ENCODE results near the gene FAM174C.

Gene FAM174C

DNA sequence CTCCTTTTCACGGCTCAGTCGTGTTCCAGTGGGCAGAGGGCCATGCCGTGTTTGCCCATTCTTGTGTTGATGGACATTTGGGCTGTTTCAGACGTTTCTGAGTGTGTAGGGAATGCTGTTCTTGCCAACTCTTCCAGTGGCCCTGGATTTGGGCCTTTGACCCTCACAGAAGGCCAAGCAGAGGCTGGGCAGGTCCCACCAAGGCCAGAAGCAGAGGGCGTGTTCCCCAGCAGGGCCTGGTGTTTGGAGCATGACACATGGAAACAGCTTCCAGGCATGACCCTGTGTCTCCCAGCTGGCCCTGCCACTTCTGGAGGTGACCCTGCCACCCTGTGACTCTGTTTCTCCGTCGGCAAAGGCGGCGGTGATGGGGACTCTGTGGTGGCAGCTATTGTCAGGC is 46.2 kb downstream of the FAM174C start:
- no peak for DNase-seq (ENCODE audit: low read depth, low spot score)
- TF ChIP-seq, protein P1, sequence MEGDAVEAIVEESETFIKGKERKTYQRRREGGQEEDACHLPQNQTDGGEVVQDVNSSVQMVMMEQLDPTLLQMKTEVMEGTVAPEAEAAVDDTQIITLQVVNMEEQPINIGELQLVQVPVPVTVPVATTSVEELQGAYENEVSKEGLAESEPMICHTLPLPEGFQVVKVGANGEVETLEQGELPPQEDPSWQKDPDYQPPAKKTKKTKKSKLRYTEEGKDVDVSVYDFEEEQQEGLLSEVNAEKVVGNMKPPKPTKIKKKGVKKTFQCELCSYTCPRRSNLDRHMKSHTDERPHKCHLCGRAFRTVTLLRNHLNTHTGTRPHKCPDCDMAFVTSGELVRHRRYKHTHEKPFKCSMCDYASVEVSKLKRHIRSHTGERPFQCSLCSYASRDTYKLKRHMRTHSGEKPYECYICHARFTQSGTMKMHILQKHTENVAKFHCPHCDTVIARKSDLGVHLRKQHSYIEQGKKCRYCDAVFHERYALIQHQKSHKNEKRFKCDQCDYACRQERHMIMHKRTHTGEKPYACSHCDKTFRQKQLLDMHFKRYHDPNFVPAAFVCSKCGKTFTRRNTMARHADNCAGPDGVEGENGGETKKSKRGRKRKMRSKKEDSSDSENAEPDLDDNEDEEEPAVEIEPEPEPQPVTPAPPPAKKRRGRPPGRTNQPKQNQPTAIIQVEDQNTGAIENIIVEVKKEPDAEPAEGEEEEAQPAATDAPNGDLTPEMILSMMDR (IDR thresholded peaks at IDR 0.05; ENCODE audit: low read depth, low read length) = no peak
- in situ Hi-C loops (cut with HindIII; ENCODE audit: low sequenced_read_pairs) = no loop called here
- no peak overlapping the region for H3K4me3 ChIP-seq (ENCODE audit: low read depth, low read length)

DNA sequence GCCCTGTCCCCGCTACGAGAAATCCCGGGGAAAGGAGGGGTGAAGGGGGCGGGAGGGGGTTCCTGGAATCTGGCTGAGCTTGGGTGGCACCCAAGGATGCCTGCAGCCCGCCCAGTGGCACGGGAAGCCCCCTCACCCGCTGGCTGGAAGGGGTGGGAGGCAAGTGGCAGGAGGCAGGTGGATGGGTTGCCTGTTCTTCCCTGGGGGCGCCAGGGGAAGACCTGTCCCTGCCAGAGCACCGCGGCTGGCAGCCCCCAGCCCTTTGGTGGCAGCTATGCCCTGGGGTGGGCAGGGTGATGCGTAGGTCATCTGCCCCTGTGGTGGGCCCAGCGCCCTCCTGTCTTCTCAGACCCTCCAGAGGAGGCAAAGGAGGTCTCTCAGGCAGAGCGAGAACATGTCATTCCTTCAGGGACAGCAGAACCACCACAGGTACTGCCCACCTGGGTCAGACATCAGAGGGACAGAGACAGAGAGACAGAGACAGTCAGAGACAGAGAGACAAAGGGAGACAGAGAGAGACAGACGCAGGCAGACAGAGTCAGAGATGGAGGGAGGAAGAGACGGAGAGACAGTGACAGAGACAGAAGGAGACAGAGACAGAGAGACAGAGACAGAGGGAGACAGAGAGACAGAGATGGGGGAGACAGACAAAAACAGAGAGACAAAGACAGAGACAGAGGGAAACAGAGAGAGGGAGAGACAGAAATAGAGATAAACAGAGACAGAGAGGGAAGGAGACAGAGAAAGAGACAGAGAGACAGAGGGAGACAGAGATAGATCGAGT is 47.1 kb downstream of the FAM174C start:
- in situ Hi-C loops (cut with HindIII; ENCODE audit: low sequenced_read_pairs) = no loop called here
- TF ChIP-seq, protein P1 (IDR thresholded peaks at IDR 0.05; ENCODE audit: low read depth, low read length) = no peak
- DNase-seq (ENCODE audit: low read depth, low spot score) = no peak
- no peak overlapping the region for H3K4me3 ChIP-seq (ENCODE audit: low read depth, low read length)

DNA sequence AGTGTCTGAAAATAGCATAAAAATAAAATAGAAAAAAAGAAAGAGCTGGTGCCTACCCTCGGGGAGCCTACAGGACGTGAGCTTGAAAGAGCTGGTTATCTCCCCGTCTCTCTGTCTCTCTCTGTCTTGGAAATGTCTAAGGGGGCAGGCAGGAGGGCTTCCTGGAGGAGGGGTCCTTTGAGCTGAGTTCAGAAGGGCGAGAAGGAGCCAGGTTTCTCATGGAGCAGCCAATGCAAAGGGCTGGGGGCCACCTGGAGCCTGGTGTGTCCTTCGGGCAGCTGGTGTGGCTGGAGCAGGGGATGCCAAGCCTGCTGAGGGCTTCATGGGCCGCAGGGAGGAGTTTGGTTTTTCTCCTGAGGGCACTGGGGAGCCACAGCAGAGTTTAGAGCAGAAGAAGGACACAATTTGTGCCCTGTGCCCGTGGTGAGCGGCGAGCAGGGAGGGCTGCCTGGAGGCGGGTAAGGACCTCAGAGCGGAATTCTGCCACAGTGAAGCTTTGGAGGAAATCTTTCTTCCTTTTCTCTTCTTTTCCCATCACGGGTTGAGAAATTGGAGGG is 49.0 kb downstream of the FAM174C start:
- TF ChIP-seq, protein P1 (IDR thresholded peaks at IDR 0.05; ENCODE audit: low read depth, low read length) = no peak
- in situ Hi-C loops (cut with HindIII; ENCODE audit: low sequenced_read_pairs) = no loop called here
- DNase-seq (ENCODE audit: low read depth, low spot score) = no peak
- no peak overlapping the region for H3K4me3 ChIP-seq (ENCODE audit: low read depth, low read length)

DNA sequence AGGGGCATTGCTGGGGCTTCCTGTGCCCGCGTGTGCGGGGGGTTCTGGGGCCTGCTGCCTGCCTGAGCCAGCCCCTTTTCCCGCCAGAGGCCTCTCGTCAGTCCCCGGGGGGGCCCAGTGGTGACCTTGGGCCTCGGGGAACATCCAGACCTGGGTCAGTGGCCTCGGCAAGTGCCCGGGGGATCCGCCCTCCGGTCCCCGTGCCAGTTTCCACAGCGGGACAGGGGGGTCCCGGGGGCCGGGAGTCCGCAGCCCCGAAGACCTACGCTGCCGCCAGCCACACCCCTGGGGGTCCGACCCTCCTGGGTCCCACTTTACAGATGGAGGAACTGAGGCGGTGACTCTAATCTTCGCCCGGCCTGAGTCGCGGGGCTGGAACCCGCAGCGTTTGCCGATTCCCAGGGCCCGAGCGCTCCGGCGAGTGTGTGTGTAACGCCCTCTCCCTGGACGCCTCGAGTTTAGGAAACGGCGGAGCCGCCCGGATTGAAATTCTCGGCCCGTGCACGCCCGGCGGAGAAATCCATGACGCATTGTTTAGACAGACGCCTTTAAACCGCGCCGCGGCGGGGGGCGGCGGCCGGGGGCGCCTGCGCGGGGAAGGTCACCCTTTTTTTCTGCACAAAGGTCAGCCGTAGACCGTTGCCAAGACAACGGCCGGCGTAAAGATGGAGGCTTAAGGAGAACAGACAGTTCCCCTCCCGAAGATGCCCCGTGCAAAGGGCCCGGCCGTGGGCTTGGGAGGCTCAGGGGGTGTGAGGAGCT is 49.7 kb downstream of the FAM174C start:
- TF ChIP-seq, protein P1 (IDR thresholded peaks at IDR 0.05; ENCODE audit: low read depth, low read length) = no peak
- in situ Hi-C loops (cut with HindIII; ENCODE audit: low sequenced_read_pairs) = no loop called here
- peak overlapping the region; percentile 22 for H3K4me3 ChIP-seq (ENCODE audit: low read depth, low read length)
- peak; percentile 89 for DNase-seq (ENCODE audit: low read depth, low spot score)

DNA sequence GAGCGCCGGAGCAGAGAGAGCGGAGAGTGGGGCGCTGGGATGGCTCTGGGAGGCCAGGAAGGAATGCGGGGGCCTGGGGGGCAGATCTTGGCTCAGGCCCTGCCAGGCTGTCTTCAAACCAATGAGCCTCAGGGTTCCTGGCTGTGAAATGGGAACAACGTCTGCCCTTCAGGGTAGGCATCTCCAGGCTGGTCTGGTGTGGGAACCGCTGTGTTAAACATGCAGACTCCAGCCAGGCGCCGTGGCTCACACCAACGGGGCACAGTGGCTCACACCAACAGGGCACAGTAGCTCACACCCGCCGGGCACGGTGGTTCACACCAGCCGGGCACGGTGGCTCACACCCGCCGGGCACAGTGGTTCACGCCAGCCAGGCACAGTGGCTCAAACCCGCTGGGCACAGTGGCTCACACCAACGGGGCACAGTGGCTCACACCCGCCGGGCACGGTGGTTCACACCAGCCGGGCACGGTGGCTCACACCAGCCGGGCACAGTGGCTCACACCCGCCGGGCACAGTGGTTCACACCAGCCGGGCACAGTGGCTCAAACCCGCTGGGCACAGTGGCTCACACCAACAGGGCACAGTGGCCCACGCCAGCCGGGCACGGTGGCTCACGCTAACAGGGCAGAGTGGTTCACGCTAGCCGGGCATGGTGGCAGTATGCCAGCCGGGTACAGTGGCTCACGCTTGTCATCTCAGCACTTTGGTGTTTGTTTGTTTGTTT is 50.4 kb downstream of the FAM174C start:
- DNase-seq (ENCODE audit: low read depth, low spot score) = no peak
- H3K4me3 ChIP-seq (ENCODE audit: low read depth, low read length) = no peak overlapping the region
- in situ Hi-C loops (cut with HindIII; ENCODE audit: low sequenced_read_pairs) = no loop called here
- TF ChIP-seq, protein P1 (IDR thresholded peaks at IDR 0.05; ENCODE audit: low read depth, low read length) = no peak

DNA sequence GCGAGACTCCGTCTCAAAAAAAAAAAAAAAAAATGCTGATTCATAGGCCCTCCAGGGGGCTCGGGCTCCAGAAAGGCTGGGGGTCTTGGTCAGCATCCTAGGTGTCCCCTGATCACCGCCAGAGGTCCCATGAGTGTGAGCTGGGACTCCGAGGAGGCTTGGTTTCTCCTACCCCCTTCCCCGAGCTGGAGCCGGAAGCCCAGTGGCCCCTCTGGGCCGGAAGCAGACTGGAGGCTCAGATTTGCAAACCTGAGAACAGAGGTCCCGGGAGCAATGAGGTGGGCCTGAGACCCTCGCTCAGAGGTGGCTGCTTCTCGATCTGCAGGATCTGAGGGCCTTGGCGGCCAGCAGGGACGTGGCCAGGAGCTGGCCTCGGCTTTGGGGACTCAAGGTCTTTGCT is 51.8 kb downstream of the FAM174C start:
- TF ChIP-seq, protein P1 (IDR thresholded peaks at IDR 0.05; ENCODE audit: low read depth, low read length) = no peak
- in situ Hi-C loops (cut with HindIII; ENCODE audit: low sequenced_read_pairs) = no loop called here
- no peak overlapping the region for H3K4me3 ChIP-seq (ENCODE audit: low read depth, low read length)

More for the DNA sequence above, 51.8 kb downstream of the FAM174C start:
- no peak for DNase-seq (ENCODE audit: low read depth, low spot score)
